ENCODE measurements around the gene OR2G3. TPM values are rescaled to one million over a fixed set of nuclear protein-coding genes. Genes with fewer than 3 reads are reported as not detected.

The OR2G3 gene
- total and polyA plus RNA-seq, 2 donors (not counting 1 experiment from before 2014, with no cell fraction given) = not detected

DNA sequence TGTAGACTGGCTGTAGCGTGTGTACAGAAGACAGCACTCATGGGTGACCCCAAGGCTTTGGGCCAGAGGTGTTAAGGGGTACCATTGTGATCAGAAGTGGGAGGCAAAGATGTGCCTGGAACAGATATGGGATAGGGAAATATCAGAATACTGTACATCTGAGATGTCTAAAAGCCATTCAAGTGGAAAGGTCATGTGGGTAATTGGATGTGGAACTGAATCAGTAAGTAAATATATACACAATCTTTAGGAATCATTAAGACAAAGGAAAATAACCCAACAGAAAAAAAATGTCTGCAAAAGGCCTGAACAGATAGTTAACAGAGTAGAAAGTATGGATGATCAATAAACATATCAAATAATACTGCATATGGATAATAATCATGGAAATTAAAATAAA lies 47.7 kb downstream of the OR2G3 start:
- intact Hi-C loops (cut with micrococcal nuclease) = no loop called here
- H3K4me1 Mint-ChIP-seq = no peaks in the 10 kb centered on the region
- Histone ChIP-seq H3K9ac (ENCODE audit: low read length) (no peak overlapping the region), H3K27me3 (replicated peaks in 1 of 4; ENCODE audit: control extremely low read depth in 1 of 4, control insufficient read depth in 3 of 4, insufficient read depth in 4 of 4, low read length in 3 of 4) (no peaks in the 10 kb centered on the region), H3K79me2 (ENCODE audit: control insufficient read depth, insufficient read depth, low read length) (no peaks in the 10 kb centered on the region), H4K20me1 (ENCODE audit: control insufficient read depth, insufficient read depth, low read length, poor library complexity, severe bottlenecking) (no peaks in the 10 kb centered on the region), H3K4me2 (replicated peaks; ENCODE audit: low read depth, low read length, poor library complexity, severe bottlenecking) (no peak overlapping the region), H3K27ac (ENCODE audit: low read length in 2 of 2) (no peak overlapping the region), H3K36me3 (replicated peaks in 1 of 2; ENCODE audit: control extremely low read depth in 1 of 2, control insufficient read depth in 1 of 2, extremely low read depth in 1 of 2, insufficient read depth in 2 of 2, low read length in 1 of 2) (no peaks in the 10 kb centered on the region), H3K4me3 (ENCODE audit: control extremely low read depth in 1 of 5, extremely low read depth in 1 of 5, insufficient read depth in 1 of 5, low read depth in 2 of 5, low read length in 4 of 5) (no peak overlapping the region), H3K4me1 (ENCODE audit: control insufficient read depth in 2 of 2, insufficient read depth in 2 of 2, low read length in 2 of 2) (no peaks in the 10 kb centered on the region), H3K9me3 (ENCODE audit: control extremely low read depth in 1 of 3, control insufficient read depth in 2 of 3, insufficient read depth in 1 of 3, low read length in 2 of 3) (no peaks in the 10 kb centered on the region), H2AFZ (ENCODE audit: insufficient read depth, low read depth, low read length, poor library complexity, severe bottlenecking) (no peak overlapping the region)
- no peaks in the 10 kb centered on the region for H3K9me3 Mint-ChIP-seq (ENCODE audit: insufficient read depth)
- no peak overlapping the region for H3K27ac Mint-ChIP-seq
- H3K27me3 Mint-ChIP-seq = no peaks in the 10 kb centered on the region
- no peak for TF ChIP-seq EZH2 (IDR thresholded peaks at IDR 0.05; ENCODE audit: borderline replicate concordance, insufficient read depth, low read depth, low read length, poor library complexity, severe bottlenecking)
- TF ChIP-seq, protein P1, sequence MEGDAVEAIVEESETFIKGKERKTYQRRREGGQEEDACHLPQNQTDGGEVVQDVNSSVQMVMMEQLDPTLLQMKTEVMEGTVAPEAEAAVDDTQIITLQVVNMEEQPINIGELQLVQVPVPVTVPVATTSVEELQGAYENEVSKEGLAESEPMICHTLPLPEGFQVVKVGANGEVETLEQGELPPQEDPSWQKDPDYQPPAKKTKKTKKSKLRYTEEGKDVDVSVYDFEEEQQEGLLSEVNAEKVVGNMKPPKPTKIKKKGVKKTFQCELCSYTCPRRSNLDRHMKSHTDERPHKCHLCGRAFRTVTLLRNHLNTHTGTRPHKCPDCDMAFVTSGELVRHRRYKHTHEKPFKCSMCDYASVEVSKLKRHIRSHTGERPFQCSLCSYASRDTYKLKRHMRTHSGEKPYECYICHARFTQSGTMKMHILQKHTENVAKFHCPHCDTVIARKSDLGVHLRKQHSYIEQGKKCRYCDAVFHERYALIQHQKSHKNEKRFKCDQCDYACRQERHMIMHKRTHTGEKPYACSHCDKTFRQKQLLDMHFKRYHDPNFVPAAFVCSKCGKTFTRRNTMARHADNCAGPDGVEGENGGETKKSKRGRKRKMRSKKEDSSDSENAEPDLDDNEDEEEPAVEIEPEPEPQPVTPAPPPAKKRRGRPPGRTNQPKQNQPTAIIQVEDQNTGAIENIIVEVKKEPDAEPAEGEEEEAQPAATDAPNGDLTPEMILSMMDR (IDR thresholded peaks at IDR 0.05) = no peak
- CTCF ChIA-PET = no interaction called here
- no peak overlapping the region for H3K4me3 Mint-ChIP-seq
- 91% methylated on average over 1 of the region's 1 CpG for WGBS (ENCODE audit: insufficient coverage)
- ATAC-seq (ENCODE audit: low read depth) (no peak), DNase-seq (no peak)
- POLR2A ChIA-PET = no interaction called here

Small RNAs within 50 kb of the gene (small RNA-seq; reads per million reads assigned to genes)
- not detected for gene RF00026 (ENCODE audit: insufficient read length, low read depth, low replicate concordance)

Other genes starting within 250 kb of the OR2G3 start
- 1.00 and 1.4 TPM in 2 replicates for gene NLRP3, start 189.4 kb upstream of the OR2G3 start, total RNA-seq
- gene NLRP3, start 189.4 kb upstream of the OR2G3 start, polyA plus RNA-seq = 1.7 and 2.9 TPM in 2 replicates
- not detected in 2 replicates for gene OR2B11, start 147.5 kb upstream of the OR2G3 start, total RNA-seq
- not detected in 2 replicates for gene OR2B11, start 147.5 kb upstream of the OR2G3 start, polyA plus RNA-seq
- not detected in 2 replicates for gene OR2C3, start 69.1 kb upstream of the OR2G3 start, total RNA-seq
- not detected in 2 replicates for gene OR2C3, start 69.1 kb upstream of the OR2G3 start, polyA plus RNA-seq
- not detected in 2 replicates for gene GCSAML, start 56.5 kb upstream of the OR2G3 start, total RNA-seq
- 0.04 TPM in 1 of 2 replicates, not detected in the other for gene GCSAML, start 56.5 kb upstream of the OR2G3 start, polyA plus RNA-seq
- gene OR2G2, start 17.2 kb upstream of the OR2G3 start, total RNA-seq = not detected in 2 replicates
- gene OR2G2, start 17.2 kb upstream of the OR2G3 start, polyA plus RNA-seq = not detected in 2 replicates
- gene OR13G1, start 74.2 kb downstream of the OR2G3 start, total RNA-seq = not detected in 2 replicates
- not detected in 2 replicates for gene OR13G1, start 74.2 kb downstream of the OR2G3 start, polyA plus RNA-seq
- gene OR6F1, start 111.1 kb downstream of the OR2G3 start, total RNA-seq = not detected in 2 replicates
- gene OR6F1, start 111.1 kb downstream of the OR2G3 start, polyA plus RNA-seq = not detected in 2 replicates
- gene OR14K1, start 133.0 kb downstream of the OR2G3 start, total RNA-seq = not detected in 2 replicates
- not detected in 2 replicates for gene OR14K1, start 133.0 kb downstream of the OR2G3 start, polyA plus RNA-seq
- gene OR14A2, start 142.6 kb downstream of the OR2G3 start, total RNA-seq = not detected in 2 replicates
- not detected in 2 replicates for gene OR14A2, start 142.6 kb downstream of the OR2G3 start, polyA plus RNA-seq
- not detected in 2 replicates for gene OR1C1, start 155.0 kb downstream of the OR2G3 start, total RNA-seq
- not detected in 2 replicates for gene OR1C1, start 155.0 kb downstream of the OR2G3 start, polyA plus RNA-seq
- gene OR14A16, start 218.5 kb downstream of the OR2G3 start, total RNA-seq = not detected in 2 replicates
- gene OR14A16, start 218.5 kb downstream of the OR2G3 start, polyA plus RNA-seq = not detected in 2 replicates
- gene OR11L1, start 236.3 kb downstream of the OR2G3 start, total RNA-seq = not detected in 2 replicates
- not detected in 2 replicates for gene OR11L1, start 236.3 kb downstream of the OR2G3 start, polyA plus RNA-seq

Measured in B cell (primary cell).